Common myeloid progenitor, CD34-positive (primary cell): ENCODE measurements around the gene SULT2B1.
"Not testable (repeated sequence)": the region's sequence is repeated elsewhere in the genome, so short reads cannot be mapped to it uniquely, and the experiment has no call there.

Experiments
- CTCF ChIA-PET: fragments of 350-600 bp; sonication (Branson Sonifier 250); formaldehyde crosslinking; loops from one replicate; lab custom pipeline; 2021; ENCODE audit warnings: antibody characterized with exemption; lab: Charles Lee
- POLR2A ChIA-PET: fragments of 350-600 bp; sonication (Branson Sonifier 250); formaldehyde crosslinking; loops from one replicate; lab custom pipeline; 2021; ENCODE audit warnings: antibody characterized with exemption; lab: Charles Lee
- DNase-seq, 3 donors: peaks; one replicate each; pipeline versions ENCODE4 v3.0.0 to v3.0.0-alpha.2; 2013
- H3K27ac ChIP-seq, 2 experiments: 1 replicate in 1 of 2; 2 replicates in 1 of 2; pipeline ENCODE4 v1.7.0; 2013; ENCODE audit warnings: inconsistent platforms in 2 of 2, low read length in 2 of 2, mild to moderate bottlenecking in 2 of 2, low read depth in 1 of 2, moderate library complexity in 1 of 2; ENCODE audit not compliant: severe bottlenecking in 2 of 2, insufficient read depth in 1 of 2, poor library complexity in 1 of 2
- H3K27me3 ChIP-seq, 5 experiments: replicated peaks in 2 of 5; 1 replicate in 3 of 5; 2 replicates in 2 of 5; pipeline versions ENCODE4 v1.6.1 to v1.7.0; 2013; ENCODE audit warnings: low read length in 4 of 5, mild to moderate bottlenecking in 2 of 5, moderate library complexity in 2 of 5, inconsistent platforms in 1 of 5; ENCODE audit not compliant: insufficient read depth in 5 of 5, control insufficient read depth in 4 of 5
- H3K36me3 ChIP-seq, 4 experiments: 1 replicate in 2 of 4; 2 replicates in 2 of 4; pipeline versions ENCODE4 v1.6.1 to v1.7.0; 2013; ENCODE audit warnings: low read length in 3 of 4, control low read depth in 1 of 4, mild to moderate bottlenecking in 1 of 4; ENCODE audit not compliant: control insufficient read depth in 4 of 4, insufficient read depth in 4 of 4
- H3K4me1 ChIP-seq, 4 experiments: 1 replicate in 3 of 4; 2 replicates in 1 of 4; pipeline versions ENCODE4 v1.6.1 to v1.7.1; 2013; ENCODE audit warnings: low read length in 3 of 4, mild to moderate bottlenecking in 3 of 4, control low read depth in 1 of 4, inconsistent platforms in 1 of 4, moderate library complexity in 1 of 4; ENCODE audit not compliant: control insufficient read depth in 4 of 4, insufficient read depth in 4 of 4; ENCODE audit errors: control extremely low read depth in 1 of 4
- H3K4me3 ChIP-seq, 7 experiments: 1 replicate in 4 of 7; 2 replicates in 3 of 7; pipeline versions ENCODE4 v1.5.1 to v1.7.0; 2013; ENCODE audit warnings: mild to moderate bottlenecking in 7 of 7, low read length in 6 of 7, moderate library complexity in 6 of 7, inconsistent platforms in 2 of 7, low read depth in 2 of 7, control low read depth in 1 of 7; ENCODE audit not compliant: insufficient read depth in 4 of 7, control insufficient read depth in 1 of 7; ENCODE audit errors: extremely low read depth in 1 of 7
- H3K9me3 ChIP-seq, 5 experiments: 1 replicate in 4 of 5; 2 replicates in 1 of 5; pipeline versions ENCODE4 v1.6.1 to v1.7.1; 2013; ENCODE audit warnings: low read length in 4 of 5, mild to moderate bottlenecking in 2 of 5, inconsistent platforms in 1 of 5, low read depth in 1 of 5, moderate library complexity in 1 of 5; ENCODE audit not compliant: control insufficient read depth in 4 of 5, insufficient read depth in 2 of 5; ENCODE audit errors: control extremely low read depth in 1 of 5
- WGBS: methylation state at CpG from one replicate; pipeline ENCODE4 v1.1.5; 2013; ENCODE audit not compliant: insufficient coverage; 5-methylcytosine and 5-hydroxymethylcytosine counted together

The SULT2B1 gene

GRCh38 chr19:48569814-48570213, 17.8 kb downstream of the SULT2B1 start:
- Histone ChIP-seq H3K27ac (no peak overlapping the region), H3K27me3 (peaks cover 0 to 11% (median 9%) of the 10 kb centered on the region in 5 experiments), H3K4me1 (no peaks in the 10 kb centered on the region), H3K9me3 (peaks cover 0 to 1% (median 0%) of the 10 kb centered on the region in 5 experiments), H3K36me3 (no peaks in the 10 kb centered on the region), H3K4me3 (no peak overlapping the region)
- CTCF ChIA-PET = interaction anchor here (5.8 kb wide), 1 partner anchor 15 kb away, joined by 22 read pairs; no protein-coding TSS in a partner anchor
- DNase-seq = no peak
- WGBS = 86% methylated on average over 8 of the region's 11 CpGs
- POLR2A ChIA-PET = no interaction called here

- no peaks in the 10 kb centered on the region for H3K36me3 ChIP-seq
- H3K4me1 ChIP-seq = no peaks in the 10 kb centered on the region
- H3K4me3 ChIP-seq = no peak overlapping the region
- H3K27ac ChIP-seq = no peak overlapping the region
- no peak for DNase-seq
- peaks cover 0 to 11% (median 8%) of the 10 kb centered on the region in 5 experiments for H3K27me3 ChIP-seq
- WGBS = 80% methylated on average over 1 of the region's 5 CpGs
- POLR2A ChIA-PET = no interaction called here
- H3K9me3 ChIP-seq = peaks cover 0 to 1% (median 0%) of the 10 kb centered on the region in 5 experiments
- CTCF ChIA-PET = interaction anchor here (0.6 to 5.8 kb wide), 2 partner anchors 13 to 19 kb away, joined by 3 to 22 read pairs; no protein-coding TSS in a partner anchor
Measured at GRCh38 chr19:48571378-48572162, 19.6 kb downstream of the SULT2B1 start.

GRCh38 chr19:48573163-48573505, 21.2 kb downstream of the SULT2B1 start:
- WGBS = 96% methylated on average over 11 of the region's 12 CpGs
- Histone ChIP-seq H3K36me3 (no peaks in the 10 kb centered on the region), H3K9me3 (no peaks in the 10 kb centered on the region), H3K27ac (no peak overlapping the region), H3K27me3 (peaks cover 0 to 6% (median 4%) of the 10 kb centered on the region in 5 experiments), H3K4me1 (no peaks in the 10 kb centered on the region), H3K4me3 (no peak overlapping the region)
- ChIA-PET CTCF (interaction anchor here (1.4 to 5.8 kb wide), 2 partner anchors 12 to 31 kb away, joined by 3 to 22 read pairs; no protein-coding TSS in a partner anchor), POLR2A (no interaction called here)
- DNase-seq = no peak

GRCh38 chr19:48575931-48576622, 24.1 kb downstream of the SULT2B1 start:
- no peak for DNase-seq
- Histone ChIP-seq H3K27me3 (no peaks in the 10 kb centered on the region), H3K4me1 (no peaks in the 10 kb centered on the region), H3K4me3 (no peak overlapping the region), H3K9me3 (no peaks in the 10 kb centered on the region), H3K27ac (no peak overlapping the region), H3K36me3 (no peaks in the 10 kb centered on the region)
- POLR2A ChIA-PET = interaction anchor here (0.6 kb wide), 1 partner anchor 1127 kb away, joined by 4 read pairs; no protein-coding TSS in a partner anchor
- CTCF ChIA-PET = interaction anchor here (0.9 kb wide), 1 partner anchor 19 kb away, joined by 3 read pairs; no protein-coding TSS in a partner anchor
- WGBS = 100% methylated on average over 3 of the region's 23 CpGs

- WGBS = 92% methylated on average over 7 of the region's 7 CpGs
- H3K4me3 ChIP-seq, POLR2A ChIA-PET: not testable (repeated sequence)
Measured at GRCh38 chr19:48577908-48578307, 25.9 kb downstream of the SULT2B1 start.

GRCh38 chr19:48578891-48579290, 26.9 kb downstream of the SULT2B1 start:
- POLR2A ChIA-PET = no interaction called here

More at GRCh38 chr19:48577908-48578307, 25.9 kb downstream of the SULT2B1 start:
- not testable (repeated sequence) for H3K9me3 ChIP-seq, H3K27ac ChIP-seq, H3K36me3 ChIP-seq, H3K4me1 ChIP-seq, DNase-seq, H3K27me3 ChIP-seq
- CTCF ChIA-PET = interaction anchor here (1.2 kb wide), 1 partner anchor 88 kb away, joined by 4 read pairs; no protein-coding TSS in a partner anchor

More at GRCh38 chr19:48578891-48579290, 26.9 kb downstream of the SULT2B1 start:
- Histone ChIP-seq H3K36me3 (no peaks in the 10 kb centered on the region), H3K27me3 (no peaks in the 10 kb centered on the region), H3K4me1 (peaks cover 0 to 3% (median 1%) of the 10 kb centered on the region in 4 experiments), H3K9me3 (no peaks in the 10 kb centered on the region), H3K27ac (no peak overlapping the region), H3K4me3 (no peak overlapping the region)
- WGBS = 80% methylated on average over 1 of the region's 3 CpGs
- CTCF ChIA-PET = interaction anchor here (1.2 kb wide), 1 partner anchor 89 kb away, joined by 4 read pairs; no protein-coding TSS in a partner anchor
- no peak for DNase-seq
